Measurements from ENCODE around the gene GNAZ.

The GNAZ gene

GRCh38 chr22:23055449-23056179 is 14.7 kb upstream of the GNAZ start:
- DNase-seq (ENCODE audit: extremely low read depth, low read depth): no peak
- H3K4me3 ChIP-seq (replicated peaks; ENCODE audit: low read depth, low read length): no peak overlapping the region
- no peak for TF ChIP-seq CTCF (IDR thresholded peaks at IDR 0.05; ENCODE audit: low read depth, low read length, missing control alignments)

DNA sequence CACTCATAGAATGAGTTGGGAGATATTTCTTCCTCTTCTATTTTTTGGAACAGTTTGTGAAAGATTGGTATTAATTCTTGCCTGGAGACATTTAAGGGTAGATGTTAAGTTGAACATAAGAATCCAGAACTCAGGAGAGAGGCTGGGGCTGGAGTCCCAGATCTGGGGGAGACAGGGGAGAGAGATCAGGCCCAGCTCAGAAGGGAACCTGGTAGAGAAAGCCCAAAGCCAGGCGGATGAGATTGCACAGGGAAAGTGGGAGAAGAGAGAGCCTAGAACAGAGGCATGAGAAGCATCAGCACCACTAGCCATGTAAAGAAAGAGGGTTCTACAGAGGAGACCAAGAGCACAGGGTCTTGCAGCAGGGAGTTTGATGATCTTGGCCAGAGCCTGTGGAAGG is 13.0 kb upstream of the GNAZ start:
- no peak for DNase-seq (ENCODE audit: extremely low read depth, low read depth)
- no peak for TF ChIP-seq CTCF (IDR thresholded peaks at IDR 0.05; ENCODE audit: low read depth, low read length, missing control alignments)
- no peak overlapping the region for H3K4me3 ChIP-seq (replicated peaks; ENCODE audit: low read depth, low read length)

GRCh38 chr22:23058063-23058462 is 12.3 kb upstream of the GNAZ start:
- H3K4me3 ChIP-seq (replicated peaks; ENCODE audit: low read depth, low read length): no peak overlapping the region
- DNase-seq (ENCODE audit: extremely low read depth, low read depth): no peak
- no peak for TF ChIP-seq CTCF (IDR thresholded peaks at IDR 0.05; ENCODE audit: low read depth, low read length, missing control alignments)

DNA sequence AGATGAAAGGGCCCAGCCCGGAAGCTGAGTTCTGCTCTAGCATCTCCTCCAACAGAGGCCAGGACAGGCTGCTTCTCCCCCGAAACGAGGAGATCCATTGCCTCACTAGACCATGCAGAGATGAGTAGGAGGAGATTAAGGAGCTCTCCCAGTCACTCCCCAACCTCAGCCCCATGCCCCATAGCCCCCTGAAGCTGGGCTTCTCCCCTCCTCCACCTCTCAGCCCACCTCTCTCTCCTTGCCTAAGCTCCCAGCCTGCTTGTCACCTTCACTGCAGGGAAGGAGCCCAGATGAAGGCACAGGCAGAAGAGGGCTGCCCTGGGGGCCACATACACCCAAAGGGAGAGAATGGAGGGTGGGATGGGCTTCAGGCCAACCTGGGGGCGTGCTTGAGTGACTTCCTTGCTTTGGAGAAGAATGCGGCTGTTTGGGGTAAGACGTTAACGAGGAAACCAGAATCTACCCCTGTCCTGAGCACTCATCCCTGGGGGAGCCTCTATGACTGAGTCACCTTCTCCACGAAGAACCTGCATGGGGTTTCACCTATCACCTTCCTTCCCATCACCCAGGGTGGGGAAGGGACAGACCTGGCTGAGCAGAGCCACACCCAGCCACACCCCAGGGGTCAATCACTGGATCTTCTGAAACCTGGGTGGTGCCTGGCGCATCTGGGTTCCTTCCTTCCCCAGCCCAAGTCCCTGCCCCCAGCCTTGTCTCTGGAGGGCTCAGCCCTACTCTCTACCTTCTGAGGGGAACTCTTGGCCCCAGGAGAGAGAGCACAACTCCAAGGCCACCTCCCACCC is 11.6 kb upstream of the GNAZ start:
- H3K4me3 ChIP-seq (replicated peaks; ENCODE audit: low read depth, low read length): no peak overlapping the region
- no peak for DNase-seq (ENCODE audit: extremely low read depth, low read depth)
- no peak for TF ChIP-seq CTCF (IDR thresholded peaks at IDR 0.05; ENCODE audit: low read depth, low read length, missing control alignments)

GRCh38 chr22:23059284-23059948 is 10.9 kb upstream of the GNAZ start:
- DNase-seq (ENCODE audit: extremely low read depth, low read depth): no peak
- no peak overlapping the region for H3K4me3 ChIP-seq (replicated peaks; ENCODE audit: low read depth, low read length)
- TF ChIP-seq CTCF (IDR thresholded peaks at IDR 0.05; ENCODE audit: low read depth, low read length, missing control alignments): no peak

GRCh38 chr22:23060612-23061400 is 9.5 kb upstream of the GNAZ start:
- no peak for TF ChIP-seq CTCF (IDR thresholded peaks at IDR 0.05; ENCODE audit: low read depth, low read length, missing control alignments)

More at GRCh38 chr22:23060612-23061400, 9.5 kb upstream of the GNAZ start:
- no peak for DNase-seq (ENCODE audit: extremely low read depth, low read depth)
- H3K4me3 ChIP-seq (replicated peaks; ENCODE audit: low read depth, low read length): no peak overlapping the region
